Pancreas (tissue), 10 donors: ENCODE data around the gene SESN1. TPM values are rescaled to one million over a fixed set of nuclear protein-coding genes. Genes with fewer than 3 reads are reported as not detected.

Experiments used
- ATAC-seq, 4 donors: fragments of 200-7000 bp; cut with Tn5 transposase; one replicate each; pipeline versions ENCODE4 v1.8.0 to v1.9.1; 2020; ENCODE audit warnings: mild to moderate bottlenecking in 4 of 4, moderate library complexity in 4 of 4
- DNase-seq, 6 donors: peaks; one replicate each; pipeline ENCODE4 v3.0.0-alpha.2; 2020
- FAIRE-seq: peaks from 2 replicates; lab custom pipeline; 2012; peaks lifted over from hg19 to GRCh38; lab: Jason Lieb, UNC
- H3K27ac ChIP-seq, 4 donors: fragments of 200-600 bp; sonication (generic); 1 replicate in 3 of 4; 2 replicates in 1 of 4; pipeline versions ENCODE4 v1.5.0 to v1.8.0; 2020
- H3K27me3 ChIP-seq, 4 donors: fragments of 200-600 bp; one replicate each; pipeline ENCODE4 v1.8.0; 2021
- H3K36me3 ChIP-seq, 3 donors: fragments of 200-600 bp; sonication (generic) in 1 of 3; one replicate each; pipeline versions ENCODE4 v1.5.0 to v1.8.0; 2020 to 2021
- H3K4me1 ChIP-seq, 3 donors: fragments of 200-600 bp; one replicate each; pipeline ENCODE4 v1.8.0; 2021
- H3K4me3 ChIP-seq, 4 donors: fragments of 200-600 bp; sonication (generic) in 2 of 4; one replicate each; pipeline versions ENCODE4 v1.5.0 to v1.8.0; 2020 to 2021
- H3K9me3 ChIP-seq, 4 donors: fragments of 200-600 bp; one replicate each; pipeline ENCODE4 v1.8.0; 2021
- CTCF ChIP-seq, 4 donors: fragments of 200-600 bp; sonication (generic) in 3 of 4; IDR thresholded peaks; one replicate each; pipeline versions ENCODE4 v1.5.0 to v1.8.0; 2021; ENCODE audit warnings: antibody characterized with exemption in 4 of 4
- WGBS, 2 donors: extraction: QIAGEN DNeasy Blood & Tissue Kit; methylation state at CpG; one replicate each; pipeline ENCODE4 v1.1.7; 2013; 5-methylcytosine and 5-hydroxymethylcytosine counted together
- intact Hi-C, 3 donors: fragments of 100-400 bp; cut with DNase I; formaldehyde crosslinking; loops; one replicate each; pipeline versions ENCODE4 v1.11.1 to v1.14.2; 2022
- polyA plus RNA-seq, 2 donors: library from polyadenylated mRNA; stranded (reverse); fragments of 200-250 nt; gene quantifications; one replicate each; pipeline ENCODE4 v1.2.3, GENCODE V29; 2013
- total RNA-seq, 6 donors: library from RNA; stranded (reverse); fragmentation: NEBNext Ultra II Directional in 4 of 6; extraction: Animal tissue kit (Norgen Biotek cat#: 25700) in 4 of 6; gene quantifications; one replicate each; pipeline versions ENCODE4 v1.2.1 to v1.2.4, GENCODE V29; 2021 to 2023
- donor health status: healthy with polysubstance abuse.
- donor health status: DM: no; HTN: no; CAD: no; lungs with moderate emphysema.
- donor health status: DM: no; HTN: no; CAD: no.
- donor health status: control.
- donor health status: control.
- donor health status: Bipolar disorder and iron deficiency.
- donor health status: DM: yes; HTN: yes; CAD: no.
- donor health status: DM: no; HTN: no; CAD: no.
- donor health status: DM: no; HTN: no; CAD: no.
- donor health status: DM: yes; HTN: yes; CAD: no.

Gene SESN1
- total and polyA plus RNA-seq, 8 donors: 8.5 to 22.4 (median 16.8) TPM

- H3K4me1 ChIP-seq: peaks cover 0 to 18% (median 16%) of the 10 kb centered on the region in 3 donors
- peak; percentile 79 to 91 (median 86) for ATAC-seq
- no peak for TF ChIP-seq CTCF (IDR thresholded peaks at IDR 0.05)
These were observed 589 bp upstream of the SESN1 start, which contains the start of gene CEP57L1 for GRCh38 chr6:109095036-109095834. CEP57L1 (plus strand) TSS chr6:109095507; CDS start chr6:109145222, 49,715 bp downstream.

GRCh38 chr6:109093732-109094415 is 772 bp downstream of the SESN1 start:
- no peak for DNase-seq
- intact Hi-C loops: no loop called here

More at GRCh38 chr6:109095036-109095834, 589 bp upstream of the SESN1 start, which contains the start of gene CEP57L1:
- no peaks in the 10 kb centered on the region for H3K36me3 ChIP-seq
- 0 to 1% methylated on average over 49 of the region's 49 CpGs for WGBS, 2 donors
- peak within 1 kb of the TSS; percentile 46 to 69 (median 66) for H3K4me3 ChIP-seq
- intact Hi-C loops: no loop called here
- H3K27me3 ChIP-seq: no peaks in the 10 kb centered on the region
- DNase-seq (peak; percentile 91 to 97 (median 96)), FAIRE-seq (peak; percentile 57)
- peak within 1 kb of the TSS; percentile 91 to 97 (median 95) for H3K27ac ChIP-seq
- no peaks in the 10 kb centered on the region for H3K9me3 ChIP-seq

DNA sequence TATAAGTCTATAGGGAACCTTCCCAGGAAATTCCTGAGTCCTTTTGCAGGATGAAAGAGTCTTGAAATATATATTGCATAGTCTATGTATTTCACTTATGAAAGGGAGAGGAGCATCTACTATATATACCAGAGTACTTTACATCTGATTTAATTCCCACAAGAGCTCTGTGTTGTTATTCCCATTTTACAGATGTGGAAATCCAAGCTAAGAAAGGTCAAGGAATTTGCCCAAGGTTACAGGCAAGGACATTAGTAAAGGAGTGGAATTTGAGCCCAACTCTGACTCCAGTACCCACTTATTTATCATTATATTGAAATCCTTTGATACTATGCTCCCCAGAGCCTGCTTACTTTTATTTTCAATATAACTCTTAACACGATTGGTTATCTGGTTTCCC is 2.6 kb downstream of the SESN1 start:
- Histone ChIP-seq H3K9me3 (no peaks in the 10 kb centered on the region), H3K4me3 (peak overlapping the region in 2 of 4 donors; percentile 66 to 69), H3K27ac (no peak overlapping the region), H3K36me3 (no peaks in the 10 kb centered on the region), H3K4me1 (peaks cover 0 to 18% (median 16%) of the 10 kb centered on the region in 3 donors), H3K27me3 (no peaks in the 10 kb centered on the region)
- intact Hi-C loops: no loop called here
- ATAC-seq: no peak
- no peak for DNase-seq
- FAIRE-seq: no peak
- WGBS, 2 donors: 34 to 53% methylated on average over 1 of the region's 1 CpG
- no peak for TF ChIP-seq CTCF (IDR thresholded peaks at IDR 0.05)

More at GRCh38 chr6:109093732-109094415, 772 bp downstream of the SESN1 start:
- Histone ChIP-seq H3K9me3 (no peaks in the 10 kb centered on the region), H3K4me3 (peak overlapping the region; percentile 46 to 69 (median 66)), H3K27me3 (no peaks in the 10 kb centered on the region), H3K27ac (peak overlapping the region; percentile 91 to 97 (median 95)), H3K4me1 (peaks cover 0 to 18% (median 16%) of the 10 kb centered on the region in 3 donors), H3K36me3 (no peaks in the 10 kb centered on the region)
- no peak for FAIRE-seq
- TF ChIP-seq CTCF (IDR thresholded peaks at IDR 0.05): no peak
- 0% methylated on average over 19 of the region's 19 CpGs for WGBS, 2 donors
- ATAC-seq: peak in 3 of 4 donors; percentile 0

DNA sequence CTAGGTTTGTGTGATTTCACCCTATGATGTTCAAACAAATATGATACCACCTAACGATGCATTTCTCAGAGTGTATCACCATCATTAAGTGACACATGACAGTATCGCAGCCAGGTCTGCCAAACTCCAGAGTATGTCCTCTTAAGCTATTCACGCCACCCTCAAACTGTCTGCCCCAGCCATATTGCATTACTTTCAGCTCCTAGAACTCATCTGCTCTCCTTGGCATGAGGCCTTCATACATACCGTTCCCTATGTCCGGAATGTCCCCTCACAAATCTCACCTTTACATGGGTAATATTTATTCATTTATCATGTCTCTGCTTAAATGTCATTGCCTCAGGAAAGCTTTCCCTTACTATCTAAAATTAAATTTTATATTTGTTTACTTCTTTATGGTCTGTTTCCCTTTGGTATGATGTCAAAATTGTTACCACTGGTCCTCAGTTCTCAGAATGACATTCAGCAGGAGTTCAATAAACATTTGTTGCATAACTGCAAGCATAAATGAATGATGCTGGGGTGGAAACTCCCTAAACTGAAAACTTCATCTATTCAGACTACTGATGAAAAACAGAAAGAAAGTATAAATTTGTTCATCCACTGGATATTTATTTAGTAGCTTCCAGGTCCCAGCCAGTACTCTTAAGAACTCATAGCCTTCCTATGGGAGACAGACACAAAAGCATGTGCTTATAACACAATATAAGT is 3.2 kb downstream of the SESN1 start:
- Histone ChIP-seq H3K36me3 (no peaks in the 10 kb centered on the region), H3K27me3 (no peaks in the 10 kb centered on the region), H3K27ac (no peak overlapping the region), H3K9me3 (no peaks in the 10 kb centered on the region), H3K4me1 (peaks cover 0 to 18% (median 16%) of the 10 kb centered on the region in 3 donors), H3K4me3 (peak overlapping the region in 1 of 4 donors; percentile 69)
- 88 to 91% methylated on average over 5 of the region's 5 CpGs for WGBS, 2 donors
- intact Hi-C loops: no loop called here
- TF ChIP-seq CTCF (IDR thresholded peaks at IDR 0.05): no peak
- DNase-seq (no peak), ATAC-seq (no peak), FAIRE-seq (no peak)
